ENCODE data around the gene CMC4.

DNA sequence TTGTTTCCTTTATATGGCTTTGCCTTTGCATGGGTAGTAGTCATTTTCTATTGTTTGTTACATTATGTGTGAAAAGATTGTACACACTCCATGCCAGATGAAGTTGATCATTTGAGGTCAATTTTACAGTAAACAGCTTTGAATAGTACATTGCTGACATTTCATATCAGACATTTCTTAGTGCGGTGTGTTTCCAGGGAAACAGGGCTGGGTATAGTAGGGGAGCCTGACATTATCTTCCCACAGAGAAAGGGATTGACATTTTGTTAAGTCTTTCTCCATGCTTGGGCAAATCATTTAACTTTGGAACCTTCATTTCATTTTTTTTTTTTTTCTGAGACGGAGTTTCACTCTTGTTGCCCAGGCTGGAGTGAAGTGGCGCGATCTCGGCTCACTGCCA, 39.3 kb downstream of the CMC4 start:
- no peak for TF ChIP-seq EZH2 (IDR thresholded peaks at IDR 0.05; ENCODE audit: low read depth)
- TF ChIP-seq, protein P1, sequence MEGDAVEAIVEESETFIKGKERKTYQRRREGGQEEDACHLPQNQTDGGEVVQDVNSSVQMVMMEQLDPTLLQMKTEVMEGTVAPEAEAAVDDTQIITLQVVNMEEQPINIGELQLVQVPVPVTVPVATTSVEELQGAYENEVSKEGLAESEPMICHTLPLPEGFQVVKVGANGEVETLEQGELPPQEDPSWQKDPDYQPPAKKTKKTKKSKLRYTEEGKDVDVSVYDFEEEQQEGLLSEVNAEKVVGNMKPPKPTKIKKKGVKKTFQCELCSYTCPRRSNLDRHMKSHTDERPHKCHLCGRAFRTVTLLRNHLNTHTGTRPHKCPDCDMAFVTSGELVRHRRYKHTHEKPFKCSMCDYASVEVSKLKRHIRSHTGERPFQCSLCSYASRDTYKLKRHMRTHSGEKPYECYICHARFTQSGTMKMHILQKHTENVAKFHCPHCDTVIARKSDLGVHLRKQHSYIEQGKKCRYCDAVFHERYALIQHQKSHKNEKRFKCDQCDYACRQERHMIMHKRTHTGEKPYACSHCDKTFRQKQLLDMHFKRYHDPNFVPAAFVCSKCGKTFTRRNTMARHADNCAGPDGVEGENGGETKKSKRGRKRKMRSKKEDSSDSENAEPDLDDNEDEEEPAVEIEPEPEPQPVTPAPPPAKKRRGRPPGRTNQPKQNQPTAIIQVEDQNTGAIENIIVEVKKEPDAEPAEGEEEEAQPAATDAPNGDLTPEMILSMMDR (conservative IDR thresholded peaks at IDR 0.05): no peak
